Gastrocnemius medialis (tissue), 4 donors: Measurements from ENCODE around the gene ALKAL2.

Experiments
- POLR2A ChIP-seq, 2 donors: fragments of 450-650 bp; IDR thresholded peaks; one replicate each; pipeline ENCODE4 v1.6.1; 2017; ENCODE audit warnings: antibody characterized with exemption in 2 of 2, mild to moderate bottlenecking in 2 of 2, moderate library complexity in 2 of 2
- TF ChIP-seq, protein P1 (sequence below), 5 experiments: fragments of 450-650 bp in 3 of 5; fragments of 200-600 bp in 2 of 5; sonication (generic) in 2 of 5; IDR thresholded peaks in 4 of 5; conservative IDR thresholded peaks in 1 of 5; 1 replicate in 4 of 5; 2 replicates in 1 of 5; pipeline ENCODE4 v1.5.1; 2016 to 2019; ENCODE audit warnings: antibody characterized with exemption in 5 of 5, mild to moderate bottlenecking in 3 of 5, moderate library complexity in 3 of 5

DNA sequence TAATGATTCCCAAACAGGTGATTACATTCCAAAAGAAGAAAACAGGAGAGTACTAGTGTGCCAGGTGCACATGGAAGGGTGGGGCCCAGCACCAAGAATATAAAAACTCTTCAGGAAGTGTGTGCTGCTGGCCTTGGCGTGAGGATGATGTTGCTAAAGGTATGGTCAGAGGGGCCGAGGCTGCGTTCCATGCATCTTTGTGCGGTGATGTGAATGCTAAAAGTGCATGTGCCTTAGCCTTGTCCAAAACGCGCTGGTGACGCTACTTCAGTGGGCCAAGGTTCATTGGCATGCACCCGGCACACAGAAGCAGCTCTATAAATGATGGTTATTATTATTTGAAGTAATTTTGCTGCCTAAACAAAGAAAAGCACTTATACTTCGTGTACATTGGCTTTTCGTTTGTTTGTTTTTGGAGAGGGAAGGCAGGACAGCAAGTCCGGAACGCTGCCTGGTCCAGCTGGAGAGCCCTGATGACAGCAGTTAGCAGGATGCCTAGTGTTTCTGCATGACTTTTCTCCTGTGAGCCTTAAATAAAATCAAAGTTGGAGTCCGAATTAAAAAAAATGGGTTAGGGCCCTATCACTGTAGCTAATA is 2.9 kb downstream of the ALKAL2 start:
- TF ChIP-seq, protein P1, sequence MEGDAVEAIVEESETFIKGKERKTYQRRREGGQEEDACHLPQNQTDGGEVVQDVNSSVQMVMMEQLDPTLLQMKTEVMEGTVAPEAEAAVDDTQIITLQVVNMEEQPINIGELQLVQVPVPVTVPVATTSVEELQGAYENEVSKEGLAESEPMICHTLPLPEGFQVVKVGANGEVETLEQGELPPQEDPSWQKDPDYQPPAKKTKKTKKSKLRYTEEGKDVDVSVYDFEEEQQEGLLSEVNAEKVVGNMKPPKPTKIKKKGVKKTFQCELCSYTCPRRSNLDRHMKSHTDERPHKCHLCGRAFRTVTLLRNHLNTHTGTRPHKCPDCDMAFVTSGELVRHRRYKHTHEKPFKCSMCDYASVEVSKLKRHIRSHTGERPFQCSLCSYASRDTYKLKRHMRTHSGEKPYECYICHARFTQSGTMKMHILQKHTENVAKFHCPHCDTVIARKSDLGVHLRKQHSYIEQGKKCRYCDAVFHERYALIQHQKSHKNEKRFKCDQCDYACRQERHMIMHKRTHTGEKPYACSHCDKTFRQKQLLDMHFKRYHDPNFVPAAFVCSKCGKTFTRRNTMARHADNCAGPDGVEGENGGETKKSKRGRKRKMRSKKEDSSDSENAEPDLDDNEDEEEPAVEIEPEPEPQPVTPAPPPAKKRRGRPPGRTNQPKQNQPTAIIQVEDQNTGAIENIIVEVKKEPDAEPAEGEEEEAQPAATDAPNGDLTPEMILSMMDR (IDR thresholded peaks at IDR 0.05 in 4 of 5, conservative IDR thresholded peaks at IDR 0.05 in 1 of 5) = no peak
- no peak for TF ChIP-seq POLR2A (IDR thresholded peaks at IDR 0.05)
